ENCODE data around the gene MFAP3L. TPM values are rescaled to one million over a fixed set of nuclear protein-coding genes. Genes with fewer than 3 reads are reported as not detected.

MFAP3L gene
- total and polyA plus RNA-seq, 2 donors from 2014 or later, result 18.4 to 35.1 TPM

- DNase-seq (peak in 3 of 5 donors; percentile 33 to 67 (median 65)), FAIRE-seq (peak; percentile 80)
- intact Hi-C loops (cut with DNase I), result no loop called here
These were observed 50.1 kb downstream of the MFAP3L start for GRCh38 chr4:169975838-169976796.

GRCh38 chr4:169975131-169975837, 50.9 kb downstream of the MFAP3L start:
- Histone ChIP-seq H3K36me3 (ENCODE audit: control insufficient read depth in 2 of 3, insufficient read depth in 3 of 3, low read length in 3 of 3) (no peaks in the 10 kb centered on the region), H3K27me3 (ENCODE audit: control insufficient read depth, insufficient read depth, low read length) (no peaks in the 10 kb centered on the region), H3K9me3 (ENCODE audit: control insufficient read depth in 2 of 3, insufficient read depth in 1 of 3, low read length in 3 of 3) (no peaks in the 10 kb centered on the region), H3K4me1 (ENCODE audit: control insufficient read depth in 2 of 3, insufficient read depth in 2 of 3, low read depth in 1 of 3, low read length in 3 of 3) (peaks cover 0 to 7% (median 0%) of the 10 kb centered on the region in 3 donors), H3K9ac (ENCODE audit: low read length in 3 of 3) (peak overlapping the region in 1 of 3 donors; percentile 21), H3K4me3 (ENCODE audit: low read length in 3 of 3) (peak overlapping the region in 2 of 3 donors; percentile 39 to 61), H3K27ac (ENCODE audit: low read depth in 2 of 2, low read length in 2 of 2) (peak overlapping the region in 1 of 2 donors; percentile 75)
- intact Hi-C loops (cut with DNase I), result no loop called here
- no peak for TF ChIP-seq CTCF (IDR thresholded peaks at IDR 0.05; ENCODE audit: borderline replicate concordance, extremely low read depth, insufficient read depth)
- DNase-seq, result no peak
- peak; percentile 21 for FAIRE-seq

More at GRCh38 chr4:169975838-169976796, 50.1 kb downstream of the MFAP3L start:
- Histone ChIP-seq H3K27me3 (ENCODE audit: control insufficient read depth, insufficient read depth, low read length) (no peaks in the 10 kb centered on the region), H3K4me1 (ENCODE audit: control insufficient read depth in 2 of 3, insufficient read depth in 2 of 3, low read depth in 1 of 3, low read length in 3 of 3) (peaks cover 0 to 7% (median 2%) of the 10 kb centered on the region in 3 donors), H3K9ac (ENCODE audit: low read length in 3 of 3) (peak overlapping the region in 1 of 3 donors; percentile 32), H3K27ac (ENCODE audit: low read depth in 2 of 2, low read length in 2 of 2) (peak overlapping the region in 1 of 2 donors; percentile 75), H3K36me3 (ENCODE audit: control insufficient read depth in 2 of 3, insufficient read depth in 3 of 3, low read length in 3 of 3) (no peaks in the 10 kb centered on the region), H3K9me3 (ENCODE audit: control insufficient read depth in 2 of 3, insufficient read depth in 1 of 3, low read length in 3 of 3) (no peaks in the 10 kb centered on the region), H3K4me3 (ENCODE audit: low read length in 3 of 3) (peak overlapping the region in 2 of 3 donors; percentile 39 to 61)
- no peak for TF ChIP-seq CTCF (IDR thresholded peaks at IDR 0.05; ENCODE audit: borderline replicate concordance, extremely low read depth, insufficient read depth)

- Histone ChIP-seq H3K4me1 (ENCODE audit: control insufficient read depth in 2 of 3, insufficient read depth in 2 of 3, low read depth in 1 of 3, low read length in 3 of 3) (peaks cover 0 to 6% (median 0%) of the 10 kb centered on the region in 3 donors), H3K27me3 (ENCODE audit: control insufficient read depth, insufficient read depth, low read length) (no peaks in the 10 kb centered on the region), H3K9ac (ENCODE audit: low read length in 3 of 3) (no peak overlapping the region), H3K9me3 (ENCODE audit: control insufficient read depth in 2 of 3, insufficient read depth in 1 of 3, low read length in 3 of 3) (no peaks in the 10 kb centered on the region), H3K27ac (ENCODE audit: low read depth in 2 of 2, low read length in 2 of 2) (no peak overlapping the region), H3K4me3 (ENCODE audit: low read length in 3 of 3) (no peak overlapping the region), H3K36me3 (ENCODE audit: control insufficient read depth in 2 of 3, insufficient read depth in 3 of 3, low read length in 3 of 3) (no peaks in the 10 kb centered on the region)
- intact Hi-C loops (cut with DNase I), result no loop called here
- TF ChIP-seq CTCF (IDR thresholded peaks at IDR 0.05; ENCODE audit: borderline replicate concordance, extremely low read depth, insufficient read depth), result no peak
- FAIRE-seq (no peak), DNase-seq (no peak)
These were observed 54.7 kb downstream of the MFAP3L start for GRCh38 chr4:169971456-169972015.
